HCT116 (cell line): ENCODE data around the gene CFAP410. TPM values are rescaled to one million over a fixed set of nuclear protein-coding genes. Genes with fewer than 3 reads are reported as not detected.

ENCODE experiments used
- ATAC-seq: fragments of 200-7000 bp; cut with Tn5 transposase; 2 replicates; pipeline ENCODE4 v1.9.1; 2020; ENCODE audit warnings: mild to moderate bottlenecking, moderate library complexity
- BruUV-seq: library from RNA; stranded (reverse); fragments of 400-500 nt; replicated peaks from 2 replicates; lab custom pipeline; 2021; lab: Mats Ljungman, UMichigan
- CTCF ChIA-PET: fragments of 300-600 bp; sonication (Branson Sonifier 250); formaldehyde crosslinking; loops from one replicate; lab custom pipeline; 2021; ENCODE audit warnings: antibody characterized with exemption; lab: Charles Lee
- POLR2A ChIA-PET: fragments of 300-600, 350-600 bp; sonication (Branson Sonifier 250); formaldehyde crosslinking; loops from one replicate; lab custom pipeline; 2021; ENCODE audit warnings: antibody characterized with exemption; lab: Charles Lee
- RAD21 ChIA-PET, 2 experiments: fragments of 300-600 bp; sonication (Branson Sonifier 250); formaldehyde crosslinking; loops; one replicate each; lab custom pipeline; 2023; ENCODE audit warnings: low total read pairs in 2 of 2; ENCODE audit not compliant: uncharacterized antibody in 2 of 2, unreplicated experiment in 2 of 2, low non-redundant PET in 1 of 2; lab: Charles Lee
- DNase-seq: peaks from one replicate; pipeline ENCODE4 v3.0.0-alpha.2; 2010; ENCODE audit warnings: low read depth, low spot score
- H2AFZ ChIP-seq: fragments of 200-600 bp; shearing (Covaris generic), sonication (generic); 2 replicates; pipeline ENCODE4 v1.6.1; 2017; ENCODE audit warnings: low read depth, mixed run types, mixed read lengths, antibody characterized with exemption, low read length; ENCODE audit not compliant: poor library complexity, severe bottlenecking
- H3K27ac ChIP-seq: 2 replicates; pipeline ENCODE4 v1.5.1; 2012; ENCODE audit warnings: low read depth, low read length
- H3K27me3 ChIP-seq: fragments of 200-600 bp; sonication (generic); 2 replicates; pipeline ENCODE4 v1.6.1; 2016; ENCODE audit warnings: mixed run types, low read length, mixed read lengths; ENCODE audit not compliant: insufficient read depth
- H3K36me3 ChIP-seq, 2 experiments: fragments of 200-500 bp in 1 of 2; fragments of 200-600 bp in 1 of 2; sonication (Bioruptor generic) in 1 of 2; sonication (generic) in 1 of 2; 2 replicates each; pipeline versions ENCODE4 v1.5.1 to v1.6.1; 2014 to 2016; ENCODE audit warnings: low read length in 2 of 2, inconsistent platforms in 1 of 2, mixed read lengths in 1 of 2, mixed run types in 1 of 2; ENCODE audit not compliant: insufficient read depth in 2 of 2, control insufficient read depth in 1 of 2
- H3K4me1 ChIP-seq, 2 experiments: fragments of 200-600 bp in 1 of 2; sonication (generic) in 1 of 2; 2 replicates each; pipeline versions ENCODE4 v1.5.1 to v1.6.1; 2012 to 2017; ENCODE audit warnings: low read length in 2 of 2, inconsistent platforms in 1 of 2, mild to moderate bottlenecking in 1 of 2, mixed read lengths in 1 of 2, mixed run types in 1 of 2, moderate library complexity in 1 of 2; ENCODE audit not compliant: insufficient read depth in 2 of 2, control insufficient read depth in 1 of 2
- H3K4me2 ChIP-seq: fragments of 200-600 bp; sonication (generic); 2 replicates; pipeline ENCODE4 v1.6.1; 2017; ENCODE audit warnings: mixed run types, low read length, mixed read lengths
- H3K4me3 ChIP-seq, 2 experiments: fragments of 200-600 bp in 1 of 2; sonication (generic) in 1 of 2; replicated peaks in 1 of 2; 2 replicates each; pipeline ENCODE4 v1.5.1; 2011 to 2016; ENCODE audit warnings: low read length in 2 of 2, control low read depth in 1 of 2, low read depth in 1 of 2, mild to moderate bottlenecking in 1 of 2, mixed read lengths in 1 of 2, mixed run types in 1 of 2
- H3K79me2 ChIP-seq: fragments of 200-600 bp; sonication (generic); 2 replicates; pipeline ENCODE4 v1.6.1; 2017; ENCODE audit warnings: mild to moderate bottlenecking, mixed run types, low read length, moderate library complexity, mixed read lengths; ENCODE audit not compliant: insufficient read depth
- H3K9ac ChIP-seq: fragments of 200-600 bp; sonication (generic); 2 replicates; pipeline ENCODE4 v1.6.1; 2016; ENCODE audit warnings: low read length, mixed read lengths
- H3K9me2 ChIP-seq: fragments of 200-600 bp; sonication (generic), shearing (Covaris generic); 2 replicates; pipeline ENCODE4 v1.6.1; 2017; ENCODE audit warnings: mixed run types, mild to moderate bottlenecking, moderate library complexity; ENCODE audit not compliant: insufficient read depth
- H3K9me3 ChIP-seq, 2 experiments: fragments of 200-500 bp in 1 of 2; fragments of 200-600 bp in 1 of 2; sonication (Bioruptor generic) in 1 of 2; sonication (generic) in 1 of 2; 2 replicates each; pipeline ENCODE4 v1.6.1; 2014 to 2017; ENCODE audit warnings: low read length in 2 of 2, mixed read lengths in 2 of 2, inconsistent platforms in 1 of 2, low read depth in 1 of 2, mild to moderate bottlenecking in 1 of 2, mixed run types in 1 of 2, moderate library complexity in 1 of 2; ENCODE audit not compliant: control insufficient read depth in 1 of 2, insufficient read depth in 1 of 2
- H4K20me1 ChIP-seq: fragments of 200-600 bp; sonication (generic), shearing (Covaris generic); 2 replicates; pipeline ENCODE4 v1.6.1; 2017; ENCODE audit warnings: mixed run types, mild to moderate bottlenecking, moderate library complexity; ENCODE audit not compliant: insufficient read depth
- CEBPB ChIP-seq: IDR thresholded peaks from 2 replicates; pipeline ENCODE4 v1.6.1; 2012; ENCODE audit warnings: low read depth
- EGR1 ChIP-seq: IDR thresholded peaks from 2 replicates; pipeline ENCODE4 v1.6.1; 2012; ENCODE audit warnings: low read depth
- EZH2 ChIP-seq: fragments of 200-600 bp; sonication (generic); IDR thresholded peaks from 2 replicates; pipeline ENCODE4 v1.6.1; 2017; ENCODE audit warnings: antibody characterized with exemption, mixed run types
- EZH2phosphoT487 ChIP-seq: fragments of 200-600 bp; IDR thresholded peaks from 2 replicates; pipeline ENCODE4 v1.6.1; 2018; ENCODE audit warnings: antibody characterized with exemption, borderline replicate concordance
- JUND ChIP-seq: IDR thresholded peaks from 2 replicates; pipeline ENCODE4 v1.6.1; 2012
- POLR2AphosphoS5 ChIP-seq: IDR thresholded peaks from 2 replicates; pipeline ENCODE4 v1.6.1; 2011; ENCODE audit warnings: mild to moderate bottlenecking, low read depth, low read length, moderate library complexity
- RAD21 ChIP-seq: IDR thresholded peaks from 2 replicates; pipeline ENCODE4 v1.6.1; 2012; ENCODE audit warnings: low read depth, mild to moderate bottlenecking
- SIN3A ChIP-seq: IDR thresholded peaks from 2 replicates; pipeline ENCODE4 v1.6.1; 2012; ENCODE audit warnings: low read depth
- SP1 ChIP-seq: IDR thresholded peaks from 2 replicates; pipeline ENCODE4 v1.6.1; 2012; ENCODE audit warnings: low read depth
- SRF ChIP-seq: IDR thresholded peaks from 2 replicates; pipeline ENCODE4 v1.6.1; 2012; ENCODE audit warnings: low read depth
- TCF7L2 ChIP-seq: IDR thresholded peaks from 2 replicates; pipeline ENCODE4 v1.7.0; 2011; ENCODE audit warnings: borderline replicate concordance, inconsistent platforms; ENCODE audit not compliant: insufficient read depth, insufficient read length; ENCODE audit errors: extremely low read depth
- YY1 ChIP-seq: IDR thresholded peaks from 2 replicates; pipeline ENCODE4 v1.6.1; 2011; ENCODE audit warnings: low read length, low read depth, moderate library complexity, mild to moderate bottlenecking; ENCODE audit not compliant: insufficient replicate concordance; ENCODE audit errors: extremely low read depth
- ZFX ChIP-seq: fragments of 450-650 bp; IDR thresholded peaks from 2 replicates; pipeline ENCODE4 v1.6.1; 2017
- ZNF274 ChIP-seq: fragments of 200-500 bp; sonication (Bioruptor generic); IDR thresholded peaks from 2 replicates; pipeline ENCODE4 v1.6.1; 2014; ENCODE audit warnings: mild to moderate bottlenecking, low read depth, low read length, inconsistent platforms
- intact Hi-C: fragments of 100-400 bp; cut with micrococcal nuclease; formaldehyde crosslinking; loops from 2 replicates; pipeline ENCODE4 v1.10.0; 2022
- total RNA-seq: library from RNA; stranded (reverse); gene quantifications from one replicate; pipeline ENCODE4 v1.2.1, GENCODE V29; 2021; ENCODE audit not compliant: unreplicated experiment
- TF ChIP-seq, protein P1 (sequence below): IDR thresholded peaks from 2 replicates; pipeline ENCODE4 v1.6.1; 2012
- TF ChIP-seq, protein P2 (sequence below), 3 experiments: fragments of 200-600 bp in 1 of 3; sonication (generic) in 1 of 3; IDR thresholded peaks in 2 of 3; conservative IDR thresholded peaks in 1 of 3; 2 replicates each; pipeline ENCODE4 v1.5.1; 2012 to 2017; ENCODE audit warnings: low read depth in 2 of 3, low read length in 2 of 3, antibody characterized with exemption in 1 of 3, borderline replicate concordance in 1 of 3, control low read depth in 1 of 3, mild to moderate bottlenecking in 1 of 3, mixed read lengths in 1 of 3, mixed run types in 1 of 3, moderate library complexity in 1 of 3; ENCODE audit not compliant: insufficient read depth in 1 of 3
- TF ChIP-seq, protein P3 (sequence below): IDR thresholded peaks from 2 replicates; pipeline ENCODE4 v1.6.1; 2012
- TF ChIP-seq, protein P4 (sequence below): IDR thresholded peaks from 2 replicates; pipeline ENCODE4 v1.6.1; 2011; ENCODE audit warnings: mild to moderate bottlenecking, low read length, moderate library complexity; ENCODE audit not compliant: insufficient replicate concordance; ENCODE audit errors: extremely low read depth

CFAP410 gene
- total RNA-seq, 1 experiment from 2014 or later: 15.3 TPM

DNA sequence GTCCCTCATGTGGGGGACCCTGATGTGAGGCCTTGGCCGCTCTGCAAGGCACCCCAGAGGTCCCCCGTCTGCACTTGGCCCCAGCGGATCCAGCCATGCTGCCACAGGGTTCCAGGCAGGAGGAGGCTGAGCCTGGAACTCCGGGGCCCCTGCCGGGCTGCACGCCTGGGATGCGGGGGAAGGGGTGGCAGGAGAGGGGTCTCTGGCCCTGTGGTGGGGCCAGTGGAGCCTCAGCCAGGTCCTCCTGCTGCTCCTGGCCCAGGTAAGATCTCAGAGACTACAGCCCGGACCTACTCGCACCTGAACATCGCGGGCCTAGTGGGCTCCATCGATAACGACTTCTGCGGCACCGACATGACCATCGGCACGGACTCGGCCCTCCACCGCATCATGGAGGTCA is 26.5 kb downstream of the CFAP410 start:
- POLR2A ChIA-PET: no interaction called here
- H3K4me3 ChIP-seq: no peak overlapping the region
- TF ChIP-seq EZH2phosphoT487 (no peak), TCF7L2 (no peak), YY1 (no peak)
- TF ChIP-seq, all 23 proteins: peak for 0
- Histone ChIP-seq H3K79me2 (no peaks in the 10 kb centered on the region), H3K9ac (no peak overlapping the region), H3K27me3 (no peaks in the 10 kb centered on the region), H3K4me2 (no peak overlapping the region), H3K4me1 (no peaks in the 10 kb centered on the region), H4K20me1 (no peaks in the 10 kb centered on the region), H2AFZ (no peak overlapping the region), H3K27ac (no peak overlapping the region), H3K9me3 (no peaks in the 10 kb centered on the region), H3K9me2 (no peaks in the 10 kb centered on the region), H3K36me3 (peaks cover 7 to 22% of the 10 kb centered on the region in 2 experiments; a peak in 3 of 4 replicates)
- ChIA-PET CTCF (no interaction called here), RAD21 (no interaction called here)
- intact Hi-C loops: no loop called here
- no peak for DNase-seq
- BruUV-seq: no TSS peak
- no peak for ATAC-seq

DNA sequence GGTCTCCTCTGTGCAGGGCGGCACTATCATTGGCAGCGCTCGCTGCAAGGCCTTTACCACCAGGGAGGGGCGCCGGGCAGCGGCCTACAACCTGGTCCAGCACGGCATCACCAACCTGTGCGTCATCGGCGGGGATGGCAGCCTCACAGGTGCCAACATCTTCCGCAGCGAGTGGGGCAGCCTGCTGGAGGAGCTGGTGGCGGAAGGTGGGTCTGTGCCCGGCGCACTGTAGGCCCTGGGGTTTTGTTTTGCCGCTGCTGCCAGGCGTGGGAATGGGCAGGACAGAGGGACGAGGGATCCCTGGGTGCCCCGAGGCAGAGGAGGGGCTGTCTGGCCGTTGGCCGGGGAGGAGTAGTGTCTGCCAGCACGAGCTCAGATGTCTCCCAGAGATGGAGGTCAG is 27.1 kb downstream of the CFAP410 start:
- H3K9me2 ChIP-seq: no peaks in the 10 kb centered on the region
- TF ChIP-seq SP1: no peak
- TF ChIP-seq CEBPB: no peak
- TF ChIP-seq POLR2AphosphoS5: no peak
- TF ChIP-seq ZFX: no peak
- no peak for TF ChIP-seq JUND
- no peak for TF ChIP-seq YY1
- no peak for TF ChIP-seq RAD21
- TF ChIP-seq SIN3A: no peak
- TF ChIP-seq, protein P1, sequence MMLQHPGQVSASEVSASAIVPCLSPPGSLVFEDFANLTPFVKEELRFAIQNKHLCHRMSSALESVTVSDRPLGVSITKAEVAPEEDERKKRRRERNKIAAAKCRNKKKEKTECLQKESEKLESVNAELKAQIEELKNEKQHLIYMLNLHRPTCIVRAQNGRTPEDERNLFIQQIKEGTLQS: no peak
- TF ChIP-seq, protein P2, sequence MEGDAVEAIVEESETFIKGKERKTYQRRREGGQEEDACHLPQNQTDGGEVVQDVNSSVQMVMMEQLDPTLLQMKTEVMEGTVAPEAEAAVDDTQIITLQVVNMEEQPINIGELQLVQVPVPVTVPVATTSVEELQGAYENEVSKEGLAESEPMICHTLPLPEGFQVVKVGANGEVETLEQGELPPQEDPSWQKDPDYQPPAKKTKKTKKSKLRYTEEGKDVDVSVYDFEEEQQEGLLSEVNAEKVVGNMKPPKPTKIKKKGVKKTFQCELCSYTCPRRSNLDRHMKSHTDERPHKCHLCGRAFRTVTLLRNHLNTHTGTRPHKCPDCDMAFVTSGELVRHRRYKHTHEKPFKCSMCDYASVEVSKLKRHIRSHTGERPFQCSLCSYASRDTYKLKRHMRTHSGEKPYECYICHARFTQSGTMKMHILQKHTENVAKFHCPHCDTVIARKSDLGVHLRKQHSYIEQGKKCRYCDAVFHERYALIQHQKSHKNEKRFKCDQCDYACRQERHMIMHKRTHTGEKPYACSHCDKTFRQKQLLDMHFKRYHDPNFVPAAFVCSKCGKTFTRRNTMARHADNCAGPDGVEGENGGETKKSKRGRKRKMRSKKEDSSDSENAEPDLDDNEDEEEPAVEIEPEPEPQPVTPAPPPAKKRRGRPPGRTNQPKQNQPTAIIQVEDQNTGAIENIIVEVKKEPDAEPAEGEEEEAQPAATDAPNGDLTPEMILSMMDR (IDR thresholded peaks at IDR 0.05 in 2 of 3, conservative IDR thresholded peaks at IDR 0.05 in 1 of 3; ENCODE audit: borderline replicate concordance in 1 of 3, insufficient read depth in 1 of 3, low read depth in 2 of 3, low read length in 2 of 3): no peak
- no peak for TF ChIP-seq SRF
- TF ChIP-seq EZH2: no peak
- no peak for TF ChIP-seq ZNF274
- no peak for TF ChIP-seq TCF7L2
- TF ChIP-seq, protein P3, sequence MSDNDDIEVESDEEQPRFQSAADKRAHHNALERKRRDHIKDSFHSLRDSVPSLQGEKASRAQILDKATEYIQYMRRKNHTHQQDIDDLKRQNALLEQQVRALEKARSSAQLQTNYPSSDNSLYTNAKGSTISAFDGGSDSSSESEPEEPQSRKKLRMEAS: no peak
- TF ChIP-seq EGR1: no peak
- TF ChIP-seq, protein P4, sequence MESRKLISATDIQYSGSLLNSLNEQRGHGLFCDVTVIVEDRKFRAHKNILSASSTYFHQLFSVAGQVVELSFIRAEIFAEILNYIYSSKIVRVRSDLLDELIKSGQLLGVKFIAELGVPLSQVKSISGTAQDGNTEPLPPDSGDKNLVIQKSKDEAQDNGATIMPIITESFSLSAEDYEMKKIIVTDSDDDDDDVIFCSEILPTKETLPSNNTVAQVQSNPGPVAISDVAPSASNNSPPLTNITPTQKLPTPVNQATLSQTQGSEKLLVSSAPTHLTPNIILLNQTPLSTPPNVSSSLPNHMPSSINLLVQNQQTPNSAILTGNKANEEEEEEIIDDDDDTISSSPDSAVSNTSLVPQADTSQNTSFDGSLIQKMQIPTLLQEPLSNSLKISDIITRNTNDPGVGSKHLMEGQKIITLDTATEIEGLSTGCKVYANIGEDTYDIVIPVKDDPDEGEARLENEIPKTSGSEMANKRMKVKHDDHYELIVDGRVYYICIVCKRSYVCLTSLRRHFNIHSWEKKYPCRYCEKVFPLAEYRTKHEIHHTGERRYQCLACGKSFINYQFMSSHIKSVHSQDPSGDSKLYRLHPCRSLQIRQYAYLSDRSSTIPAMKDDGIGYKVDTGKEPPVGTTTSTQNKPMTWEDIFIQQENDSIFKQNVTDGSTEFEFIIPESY: no peak

More for the DNA sequence above, 27.1 kb downstream of the CFAP410 start:
- no peak overlapping the region for H3K4me2 ChIP-seq
- POLR2A ChIA-PET: no interaction called here
- ATAC-seq (no peak), DNase-seq (no peak)
- no peaks in the 10 kb centered on the region for H3K9me3 ChIP-seq
- no peak overlapping the region for H3K9ac ChIP-seq
- no peaks in the 10 kb centered on the region for H3K27me3 ChIP-seq
- no peaks in the 10 kb centered on the region for H3K79me2 ChIP-seq
- no TSS peak for BruUV-seq
- no peak overlapping the region for H3K4me3 ChIP-seq
- H3K4me1 ChIP-seq: no peaks in the 10 kb centered on the region
- H3K27ac ChIP-seq: no peak overlapping the region
- RAD21 ChIA-PET: no interaction called here
- CTCF ChIA-PET: no interaction called here
- H2AFZ ChIP-seq: no peak overlapping the region
- no peaks in the 10 kb centered on the region for H4K20me1 ChIP-seq
- intact Hi-C loops: no loop called here
- H3K36me3 ChIP-seq: peaks cover 7 to 19% of the 10 kb centered on the region in 2 experiments; a peak in 3 of 4 replicates
